Measurements from ENCODE around the gene CCDC60. TPM values are rescaled to one million over a fixed set of nuclear protein-coding genes. Genes with fewer than 3 reads are reported as not detected.

The CCDC60 gene
- total and polyA plus RNA-seq, 4 experiments from 2014 or later: not detected

GRCh38 chr12:119578112-119578511, 243.6 kb downstream of the CCDC60 start:
- Mint-ChIP-seq H3K27ac (no peak overlapping the region), H3K4me3 (no peak overlapping the region), H3K27me3 (peaks cover 5 to 8% of the 10 kb centered on the region in 2 donors), H3K9me3 (peaks cover 0 to 4% (median 0%) of the 10 kb centered on the region in 8 donors), H3K36me3 (no peaks in the 10 kb centered on the region), H3K4me1 (no peaks in the 10 kb centered on the region)
- DNase-seq: no peak
- H3K9me3 ChIP-seq (ENCODE audit: control insufficient read depth in 1 of 2, low read length in 2 of 2): no peaks in the 10 kb centered on the region
- H3K27me3 ChIP-seq (ENCODE audit: insufficient read depth, low read length): no peaks in the 10 kb centered on the region
- H3K27ac ChIP-seq (ENCODE audit: low read depth, low read length): no peak overlapping the region
- intact Hi-C loops (cut with micrococcal nuclease): no loop called here
- ChIA-PET CTCF (ENCODE audit: partially characterized antibody) (no interaction called here), POLR2A (ENCODE audit: partially characterized antibody) (no interaction called here)
- H3K4me1 ChIP-seq (ENCODE audit: insufficient read depth, low read length): no peaks in the 10 kb centered on the region
- H3K36me3 ChIP-seq (ENCODE audit: insufficient read depth, low read length): no peaks in the 10 kb centered on the region
- H3K4me3 ChIP-seq (ENCODE audit: low read length in 2 of 2): no peak overlapping the region

- Histone ChIP-seq H3K4me3 (ENCODE audit: low read length in 2 of 2) (no peak overlapping the region), H3K27ac (ENCODE audit: low read depth, low read length) (no peak overlapping the region), H3K36me3 (ENCODE audit: insufficient read depth, low read length) (no peaks in the 10 kb centered on the region), H3K4me1 (ENCODE audit: insufficient read depth, low read length) (no peaks in the 10 kb centered on the region), H3K9me3 (ENCODE audit: control insufficient read depth in 1 of 2, low read length in 2 of 2) (no peaks in the 10 kb centered on the region), H3K27me3 (ENCODE audit: insufficient read depth, low read length) (no peaks in the 10 kb centered on the region)
- Mint-ChIP-seq H3K9me3 (no peaks in the 10 kb centered on the region), H3K4me1 (peaks cover 0 to 1% (median under 1%) of the 10 kb centered on the region in 4 donors), H3K36me3 (no peaks in the 10 kb centered on the region), H3K27ac (no peak overlapping the region), H3K4me3 (no peak overlapping the region), H3K27me3 (peaks cover 24 to 36% of the 10 kb centered on the region in 2 donors)
- no peak for DNase-seq
- CTCF ChIA-PET (ENCODE audit: partially characterized antibody): no interaction called here
- intact Hi-C loops (cut with micrococcal nuclease): no loop called here
- POLR2A ChIA-PET (ENCODE audit: partially characterized antibody): no interaction called here
These were observed 254.6 kb downstream of the CCDC60 start for GRCh38 chr12:119589097-119589496.

- H3K9me3 Mint-ChIP-seq: no peaks in the 10 kb centered on the region
- Histone ChIP-seq H3K27me3 (ENCODE audit: insufficient read depth, low read length) (no peaks in the 10 kb centered on the region), H3K4me1 (ENCODE audit: insufficient read depth, low read length) (no peaks in the 10 kb centered on the region), H3K9me3 (ENCODE audit: control insufficient read depth in 1 of 2, low read length in 2 of 2) (no peaks in the 10 kb centered on the region), H3K36me3 (ENCODE audit: insufficient read depth, low read length) (no peaks in the 10 kb centered on the region), H3K27ac (ENCODE audit: low read depth, low read length) (no peak overlapping the region), H3K4me3 (ENCODE audit: low read length in 2 of 2) (no peak overlapping the region)
- peaks cover 28 to 39% of the 10 kb centered on the region in 2 donors for H3K27me3 Mint-ChIP-seq
- no peak for DNase-seq
- H3K36me3 Mint-ChIP-seq: no peaks in the 10 kb centered on the region
- intact Hi-C loops (cut with micrococcal nuclease): no loop called here
- no peak overlapping the region for H3K27ac Mint-ChIP-seq
- peaks cover 2 to 7% (median 3%) of the 10 kb centered on the region in 4 donors for H3K4me1 Mint-ChIP-seq
- POLR2A ChIA-PET (ENCODE audit: partially characterized antibody): no interaction called here
- H3K4me3 Mint-ChIP-seq: no peak overlapping the region
- CTCF ChIA-PET (ENCODE audit: partially characterized antibody): no interaction called here
These were observed 255.1 kb downstream of the CCDC60 start for GRCh38 chr12:119589634-119590033.

Other genes starting within 250 kb of the CCDC60 start
- gene HSPB8, start 155.8 kb upstream of the CCDC60 start, total RNA-seq: not detected
- gene HSPB8, start 155.8 kb upstream of the CCDC60 start, polyA plus RNA-seq: not detected

Measured in CD4-positive, alpha-beta memory T cell (primary cell).